NCI-H526 (cell line): Measurements from ENCODE around the gene FRG1.
"Not testable (repeated sequence)": the region's sequence is repeated elsewhere in the genome, so short reads cannot be mapped to it uniquely, and the experiment has no call there.

ENCODE experiments used
- DNase-seq, 2 experiments: peaks; one replicate each; lab custom pipeline; 2025; lab: John Stamatoyannopoulos, UW

The FRG1 gene

DNA sequence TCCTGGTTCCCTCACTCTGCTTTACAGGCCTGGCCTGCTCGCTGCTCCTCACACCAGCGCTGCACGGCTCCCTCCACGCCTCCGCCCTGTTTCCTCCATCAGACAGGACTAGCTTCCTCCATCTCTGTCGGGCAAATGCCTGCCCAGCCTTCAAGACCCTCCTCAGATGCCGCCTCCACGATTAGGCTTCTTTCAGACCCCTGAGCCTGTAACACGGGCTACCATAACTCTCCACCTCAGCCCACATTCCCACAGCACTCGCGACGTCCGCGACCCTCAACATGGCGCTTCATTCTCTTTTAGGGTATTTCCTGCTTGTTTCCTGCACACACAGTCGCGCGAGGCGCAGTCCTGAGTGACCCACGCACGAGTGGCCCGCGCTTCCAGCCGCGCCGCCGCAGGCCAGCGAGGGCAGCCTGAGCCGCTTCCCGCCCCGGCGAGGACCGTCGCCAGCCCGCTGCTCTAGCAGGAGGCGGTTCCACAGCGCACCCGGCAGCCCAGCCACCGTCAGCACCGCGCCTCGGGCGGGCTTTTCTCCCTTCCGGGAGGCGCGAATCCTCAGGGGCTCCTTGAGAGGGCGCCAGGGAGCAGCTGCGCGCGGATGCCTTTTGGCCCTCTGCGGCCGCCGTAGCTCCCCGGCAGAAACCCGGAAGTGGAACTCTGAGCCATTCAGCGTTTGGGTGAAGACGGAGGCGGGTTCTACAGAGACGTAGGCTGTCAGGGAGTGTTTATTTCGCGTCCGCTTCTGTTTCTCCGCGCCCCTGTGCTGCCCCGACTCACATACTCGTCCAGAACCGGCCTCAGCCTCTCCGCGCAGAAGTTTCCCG lies at the start of gene FRG1:
FRG1 (plus strand) TSS at position 695 of the 827 bp plus-strand sequence. CDS start 138 bp downstream, outside the sequence.
- DNase-seq: no peak

DNA sequence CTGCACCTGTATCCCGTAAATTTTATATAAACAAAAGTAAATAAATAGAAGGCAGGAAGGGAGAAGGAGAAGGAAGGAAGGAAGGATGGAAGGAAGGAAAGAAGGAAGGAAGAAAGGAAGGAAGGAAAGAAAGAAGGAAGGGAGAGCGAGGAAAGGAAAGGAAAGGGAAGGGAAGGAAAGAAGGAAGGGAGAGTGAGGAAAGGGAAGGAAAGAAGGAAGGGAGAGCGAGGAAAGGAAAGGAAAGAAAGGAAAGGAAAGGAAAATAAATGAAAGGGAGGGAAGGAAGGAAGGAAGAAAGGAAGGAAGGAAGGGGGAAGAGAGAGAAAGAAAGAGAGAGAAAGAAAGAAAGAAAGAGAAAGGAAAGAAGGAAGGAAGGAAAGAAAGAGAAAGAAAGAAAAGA lies 43.0 kb upstream of the FRG1 start:
- DNase-seq: no peak

DNA sequence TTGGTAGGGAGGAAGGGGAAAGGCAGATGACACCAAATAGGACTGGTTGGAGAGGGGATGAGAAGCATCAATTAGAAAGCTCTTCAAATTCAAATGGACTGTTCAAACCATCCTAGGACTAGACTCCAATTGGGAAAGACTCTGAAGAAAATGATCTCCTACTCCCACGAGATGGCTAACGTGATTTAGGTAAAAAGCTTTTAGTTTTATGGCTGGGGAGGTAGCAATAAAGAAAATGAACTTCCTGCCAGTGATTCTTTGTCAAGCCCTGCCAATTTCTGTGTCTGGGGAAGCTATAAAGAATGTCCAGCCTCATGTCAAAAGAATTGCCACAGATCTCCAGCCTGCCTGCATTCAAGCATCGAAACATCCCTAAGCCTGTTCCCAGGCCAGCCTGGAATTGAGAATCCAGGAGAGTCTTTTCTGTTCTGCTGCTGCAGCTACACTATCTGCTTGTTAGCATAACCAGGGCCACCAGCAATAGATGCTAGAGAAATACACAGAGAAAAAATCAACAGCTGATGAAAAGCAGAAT lies 41.1 kb upstream of the FRG1 start:
- not testable (repeated sequence) for DNase-seq

DNA sequence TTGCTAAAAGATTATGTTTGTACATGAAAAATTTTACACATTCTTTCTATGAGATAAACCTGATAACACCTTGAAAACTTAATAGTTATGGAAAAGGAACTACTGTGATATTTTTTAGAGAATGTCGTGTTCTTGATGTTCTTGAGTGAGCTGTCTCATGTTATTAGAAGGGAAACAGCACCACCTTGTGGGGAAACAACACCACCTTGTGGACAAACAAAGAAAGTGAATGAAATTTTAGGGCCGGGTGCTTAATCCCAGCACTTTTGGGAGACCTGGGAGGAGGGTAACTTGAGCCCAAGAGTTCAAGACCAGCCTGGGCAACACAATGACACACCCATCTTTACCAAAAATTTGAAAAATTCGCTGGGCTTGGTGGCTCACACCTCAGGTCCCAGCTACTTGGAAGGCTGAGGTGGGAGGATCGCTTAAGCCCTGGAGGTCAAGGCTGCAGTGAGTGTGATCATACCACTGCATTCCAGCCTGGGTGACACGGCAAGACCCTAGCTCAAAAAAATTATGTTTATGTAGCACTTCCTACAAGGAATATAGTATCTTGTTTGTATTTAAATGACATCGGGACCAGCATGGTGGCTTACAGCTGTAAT lies 36.1 kb upstream of the FRG1 start:
- DNase-seq: not testable (repeated sequence)

DNA sequence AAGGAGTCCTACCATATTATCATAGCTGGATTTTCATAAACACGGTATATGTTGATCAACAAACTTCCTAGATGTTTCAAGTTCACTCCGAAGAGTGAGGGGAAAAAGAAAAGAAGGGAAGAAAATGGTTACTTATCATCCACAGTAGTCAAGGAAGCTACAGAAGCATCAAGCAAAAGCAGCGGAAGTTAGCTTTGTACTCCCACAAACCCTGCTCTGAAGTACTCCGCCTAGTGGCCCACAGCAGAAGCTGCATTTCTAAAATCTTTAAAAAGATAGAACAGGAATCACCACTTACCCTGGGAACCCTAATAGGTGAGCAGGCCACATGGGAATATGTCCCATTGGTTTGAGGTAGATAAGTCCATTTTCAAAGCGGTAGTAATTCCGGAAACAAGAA lies 28.5 kb upstream of the FRG1 start:
- DNase-seq: no peak

DNA sequence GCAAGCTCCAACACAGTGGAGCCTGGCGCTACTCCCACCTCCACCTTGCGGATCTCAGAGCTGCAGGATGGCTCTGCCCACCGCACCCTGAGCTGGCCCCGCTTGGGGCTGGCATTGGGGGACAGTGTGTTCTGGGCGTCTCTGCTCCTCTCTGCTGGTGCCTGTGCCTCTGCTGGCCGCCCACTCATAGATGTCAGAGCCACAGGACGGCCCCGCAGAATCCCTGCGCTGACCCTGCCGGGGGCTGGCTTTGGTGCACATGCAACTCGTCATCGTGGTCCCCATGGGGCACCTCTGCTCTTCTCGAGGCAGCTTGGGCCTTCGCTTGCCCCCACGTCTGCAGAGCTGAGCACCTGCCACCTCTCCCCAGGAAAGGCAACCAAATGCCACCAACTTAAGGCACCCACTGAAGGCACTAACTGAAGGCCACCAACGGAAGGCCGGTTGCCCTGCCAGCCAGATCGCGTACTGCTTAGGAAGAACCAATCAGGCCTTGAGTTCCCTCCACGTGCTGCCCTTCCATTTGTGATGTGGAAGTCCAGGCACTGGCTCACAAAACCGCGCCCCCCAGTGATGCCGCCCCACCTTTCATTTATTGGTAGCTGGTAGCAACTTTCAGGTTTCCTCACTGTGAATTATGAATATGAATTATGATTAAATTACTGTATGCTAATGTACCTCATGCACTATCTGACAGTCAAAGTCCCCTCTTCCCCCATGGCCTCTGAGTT lies 23.3 kb upstream of the FRG1 start:
- DNase-seq: no peak

DNA sequence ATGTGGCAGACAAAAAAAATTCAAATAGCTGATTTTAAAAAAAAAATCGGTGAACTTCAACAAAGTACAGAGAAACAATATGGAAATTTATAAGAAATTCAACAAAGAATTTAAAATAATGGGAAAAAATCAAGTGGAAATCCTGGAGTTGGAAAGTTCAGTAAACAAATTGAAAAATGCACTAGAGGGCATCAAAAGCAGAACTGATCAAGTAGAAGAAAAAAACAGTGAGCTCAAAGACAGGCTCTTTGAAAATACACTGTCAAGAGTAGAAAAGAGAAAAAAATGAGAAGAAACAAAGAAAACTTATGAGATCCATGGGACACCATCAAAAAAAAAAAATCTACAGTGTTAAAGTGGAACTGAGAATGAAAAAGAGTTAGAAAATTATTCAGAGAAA lies 19.6 kb upstream of the FRG1 start:
- no peak for DNase-seq

DNA sequence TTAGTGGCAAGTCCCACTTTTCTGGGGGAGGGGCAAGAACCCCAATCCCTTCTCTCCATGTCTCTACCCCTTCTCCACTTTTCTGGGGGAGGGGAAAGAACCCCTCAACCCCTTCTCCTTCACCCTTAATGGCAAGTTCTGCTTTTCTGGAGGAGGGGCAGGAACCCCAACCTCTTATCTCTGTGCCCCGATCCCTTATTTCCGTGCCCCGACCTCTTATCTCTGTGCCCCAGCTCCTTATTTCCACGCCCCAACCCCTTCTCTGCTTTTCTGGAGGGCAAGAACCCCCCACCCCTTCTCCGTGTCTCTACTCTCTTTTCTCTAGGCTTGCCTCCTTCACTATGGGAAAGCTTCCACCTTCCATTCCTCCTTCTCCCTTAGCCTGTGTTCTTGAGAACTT lies 13.9 kb upstream of the FRG1 start:
- not testable (repeated sequence) for DNase-seq

DNA sequence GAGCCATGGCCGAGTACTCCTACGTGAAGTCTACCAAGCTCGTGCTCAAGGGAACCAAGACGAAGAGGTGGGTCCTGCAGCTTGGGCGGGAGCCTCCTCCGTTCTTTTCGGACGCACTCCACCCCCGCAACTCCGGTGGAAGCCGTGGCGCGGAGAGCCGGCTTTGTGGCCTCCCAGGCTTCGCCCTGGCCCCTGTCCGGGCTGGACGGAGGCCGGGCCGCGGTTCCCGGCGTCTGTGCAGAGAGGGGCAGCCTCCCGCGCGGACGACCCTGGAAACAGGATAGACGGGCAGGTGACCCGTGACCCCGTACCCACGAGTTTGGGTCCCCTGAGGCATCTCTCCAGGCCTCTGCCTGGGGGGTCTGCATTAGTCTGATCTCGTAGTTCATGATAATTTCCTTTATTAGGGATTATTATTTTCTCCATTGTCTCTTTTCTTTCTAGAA lies 356 bp downstream of the FRG1 start:
- DNase-seq: no peak

DNA sequence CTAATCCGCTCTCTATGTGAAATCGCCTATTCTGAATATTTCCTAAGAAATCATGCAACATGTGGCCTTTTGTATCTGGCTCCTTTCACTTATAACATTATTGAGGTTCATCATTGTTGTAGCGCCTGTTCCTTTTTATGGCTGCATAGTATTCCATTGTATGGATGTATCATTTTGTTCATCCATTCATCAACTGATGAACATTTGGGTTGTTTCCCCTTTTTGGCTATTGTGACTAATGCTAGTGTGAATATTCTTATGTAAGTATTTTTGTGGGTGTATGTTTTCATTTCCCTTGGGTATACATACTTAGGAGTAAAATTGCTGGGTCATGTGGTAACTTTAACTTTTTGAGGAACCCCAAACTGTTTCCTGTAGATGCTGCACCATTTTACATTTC lies 1.7 kb downstream of the FRG1 start:
- DNase-seq: not testable (repeated sequence)

DNA sequence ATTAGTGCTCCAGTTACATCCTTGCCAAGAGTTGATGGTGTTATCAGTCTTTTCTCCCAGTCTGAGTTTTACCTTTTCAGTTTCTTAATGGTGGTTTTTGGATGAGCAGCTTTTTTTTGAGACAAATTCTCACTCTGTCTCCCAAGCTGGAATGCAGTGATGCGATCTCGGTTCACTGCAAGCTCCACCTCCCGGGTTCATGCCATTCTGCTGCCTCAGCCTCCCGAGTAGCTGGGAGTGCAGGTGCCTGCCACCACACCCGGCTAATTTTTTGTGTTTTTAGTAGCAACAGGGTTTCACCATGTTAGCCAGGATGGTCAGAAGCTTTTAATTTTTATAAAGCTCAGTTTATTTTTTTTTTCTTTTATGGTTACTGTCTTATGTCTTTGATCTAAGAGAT lies 3.4 kb downstream of the FRG1 start:
- DNase-seq: not testable (repeated sequence)

DNA sequence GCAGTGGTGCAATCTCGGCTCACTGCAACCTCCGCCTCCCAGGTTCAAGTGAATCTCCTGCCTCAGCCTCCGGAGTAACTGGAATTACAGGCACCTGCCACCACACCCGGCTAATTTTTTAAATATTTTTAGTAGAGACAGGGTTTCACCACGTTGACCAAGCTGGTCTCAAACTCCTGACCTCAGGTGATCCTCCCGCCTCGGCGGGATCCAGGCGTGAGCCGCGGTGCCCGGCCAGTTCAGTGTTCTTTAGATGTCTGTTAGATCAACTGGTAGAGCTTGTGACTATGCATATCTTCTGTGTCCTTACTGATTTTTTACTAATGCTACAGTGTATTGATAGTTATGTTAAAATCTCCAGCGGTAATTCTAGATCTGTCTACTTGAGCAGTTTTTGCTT lies 6.2 kb downstream of the FRG1 start:
- not testable (repeated sequence) for DNase-seq

DNA sequence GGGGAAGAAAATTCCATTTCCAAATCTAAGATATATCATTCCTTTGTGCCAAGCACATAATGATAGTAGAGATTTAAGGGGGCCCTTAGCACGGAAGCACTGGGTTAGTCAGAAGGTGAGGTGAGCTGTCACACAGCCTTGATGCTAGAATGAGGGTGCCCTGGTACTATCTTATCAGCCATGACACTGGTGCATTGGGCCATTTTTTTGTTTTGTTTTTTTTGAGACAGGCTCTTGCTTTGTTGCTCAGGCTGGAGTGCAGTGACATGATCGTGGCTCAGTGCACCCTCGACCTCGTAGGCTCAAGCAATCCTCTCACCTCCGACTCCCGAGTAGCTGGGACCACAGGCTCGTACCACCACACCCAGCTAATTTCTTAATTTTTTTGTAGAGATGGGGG lies 7.8 kb downstream of the FRG1 start:
- DNase-seq: not testable (repeated sequence)

DNA sequence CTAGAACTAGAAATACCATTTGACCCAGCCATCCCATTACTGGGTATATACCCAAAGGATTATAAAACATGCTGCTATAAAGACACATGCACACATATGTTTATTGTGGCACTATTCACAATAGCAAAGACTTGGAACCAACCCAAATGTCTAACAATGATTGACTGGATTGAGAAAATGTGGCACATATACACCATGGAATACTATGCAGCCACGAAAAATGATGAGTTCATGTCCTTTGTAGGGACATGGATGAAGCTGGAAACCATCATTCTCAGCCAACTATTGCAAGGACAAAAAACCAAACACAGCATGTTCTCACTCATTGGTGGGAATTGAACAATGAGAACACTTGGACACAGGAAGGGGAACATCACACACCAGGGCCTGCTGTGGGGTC lies 28.6 kb downstream of the FRG1 start:
- DNase-seq: not testable (repeated sequence)

DNA sequence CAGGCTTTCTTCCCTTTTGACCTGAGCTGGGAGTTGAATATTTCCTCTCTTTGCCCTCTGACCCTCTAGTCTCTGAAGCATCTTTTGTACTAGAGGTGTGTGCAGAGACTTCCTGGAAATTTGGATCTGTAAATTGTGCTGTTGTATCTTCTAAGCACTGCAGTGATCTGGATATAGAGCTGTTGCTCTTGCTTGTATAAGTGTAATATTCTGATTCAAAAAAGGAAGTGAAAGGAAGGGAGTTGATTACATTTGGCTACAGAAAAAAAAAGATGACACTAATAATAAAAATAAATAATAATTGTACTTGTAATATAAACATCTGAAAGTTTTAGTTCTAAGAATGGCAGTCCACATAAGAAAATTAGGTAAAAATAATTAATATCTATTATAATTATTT lies 33.0 kb downstream of the FRG1 start:
- DNase-seq: no peak

DNA sequence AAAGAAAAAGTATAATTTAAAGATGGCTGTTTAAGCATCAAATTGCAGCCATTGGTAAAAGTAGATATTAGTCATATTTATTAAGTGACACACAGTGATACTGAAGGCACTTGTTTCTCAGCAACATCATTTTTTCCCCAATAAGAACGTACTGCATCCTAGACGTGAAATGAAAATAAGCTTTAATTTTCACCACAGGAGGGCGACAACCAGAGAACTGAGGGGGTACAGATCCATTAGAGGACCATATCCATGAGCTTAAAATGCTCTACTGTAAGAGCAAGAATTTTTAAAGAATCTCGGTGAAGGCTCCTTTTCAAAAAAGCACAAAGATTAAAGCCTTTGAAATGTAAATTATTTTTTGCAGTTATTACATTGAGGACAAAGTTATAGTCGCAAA lies 33.4 kb downstream of the FRG1 start:
- no peak for DNase-seq

DNA sequence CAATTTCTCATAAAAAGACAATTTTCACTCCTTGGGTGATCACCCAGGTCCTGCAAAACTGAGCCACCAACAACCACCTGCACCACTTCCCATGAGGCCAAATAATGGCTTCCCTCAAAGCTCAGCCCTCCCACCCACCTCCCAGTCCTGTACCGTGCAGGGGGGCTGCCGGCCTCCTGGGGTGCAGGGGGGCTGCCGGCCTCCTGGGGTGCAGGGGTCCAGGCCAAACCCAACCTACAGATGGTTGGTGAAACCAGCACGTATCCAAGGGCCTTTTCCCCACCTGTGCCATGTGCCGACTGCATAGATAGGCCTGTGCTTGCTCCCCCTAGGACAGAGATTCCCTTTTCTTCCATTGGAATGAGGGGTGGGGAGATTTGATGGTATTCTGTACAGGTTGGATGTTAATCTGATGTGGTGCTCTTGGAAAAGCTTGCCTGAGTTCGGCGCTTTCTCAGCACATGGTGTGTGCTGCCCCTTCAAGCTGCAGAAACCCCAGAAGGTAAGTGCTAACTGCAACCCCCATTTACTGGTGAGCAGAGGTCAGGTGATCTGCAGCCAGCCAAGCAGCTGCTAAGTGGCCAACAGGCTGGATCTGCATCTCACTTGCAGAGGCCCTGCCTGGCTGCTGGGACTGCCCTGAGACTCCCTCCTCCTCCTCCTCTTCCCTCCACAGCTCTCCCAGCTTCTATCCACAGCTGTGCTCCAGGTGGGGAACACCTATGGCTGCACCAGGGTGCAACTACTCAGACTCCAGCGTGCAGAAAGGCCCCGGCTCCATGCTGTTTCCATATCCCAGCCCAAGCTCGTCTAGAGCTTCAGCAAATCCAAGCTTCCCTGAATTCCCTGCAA lies 38.8 kb downstream of the FRG1 start:
- DNase-seq: no peak

DNA sequence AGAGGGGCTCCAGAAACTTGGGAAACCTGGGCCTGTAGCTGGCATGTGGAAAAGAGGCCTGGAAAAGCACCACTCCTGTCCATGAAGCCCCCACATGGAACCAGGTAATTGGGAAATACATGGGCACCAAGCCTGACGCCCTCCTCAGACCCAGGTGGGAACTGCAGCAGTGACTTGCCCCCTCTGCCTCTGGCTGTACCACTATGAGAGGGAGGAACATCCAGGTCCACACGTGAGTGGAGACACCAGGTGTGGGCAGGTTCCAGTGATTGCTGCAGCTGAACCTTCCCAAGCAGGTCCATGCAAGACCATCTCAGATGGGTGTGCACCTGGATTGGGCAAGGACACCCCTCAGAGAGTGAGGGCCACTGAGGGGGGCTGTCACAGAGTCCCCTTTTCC lies 39.6 kb downstream of the FRG1 start:
- DNase-seq: not testable (repeated sequence)

DNA sequence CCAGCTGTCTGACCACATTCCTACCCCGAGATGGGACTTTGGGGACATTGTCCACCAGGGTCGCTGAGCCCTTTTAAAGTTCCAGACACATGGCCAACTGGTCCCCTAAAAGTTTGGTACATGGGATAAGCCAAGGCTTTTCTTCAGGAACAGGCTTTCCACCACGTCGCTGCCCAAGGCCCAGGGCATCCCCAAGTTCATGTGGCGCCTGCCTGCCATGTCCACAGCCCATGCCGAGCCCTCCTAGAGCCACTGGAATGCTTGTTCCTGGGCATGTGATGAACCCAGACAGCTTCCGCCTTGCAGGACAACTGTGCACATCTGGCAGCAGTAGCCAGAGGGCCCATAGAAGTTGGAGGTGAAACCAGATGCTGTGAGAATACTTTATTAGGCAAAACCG lies 41.3 kb downstream of the FRG1 start:
- no peak for DNase-seq

DNA sequence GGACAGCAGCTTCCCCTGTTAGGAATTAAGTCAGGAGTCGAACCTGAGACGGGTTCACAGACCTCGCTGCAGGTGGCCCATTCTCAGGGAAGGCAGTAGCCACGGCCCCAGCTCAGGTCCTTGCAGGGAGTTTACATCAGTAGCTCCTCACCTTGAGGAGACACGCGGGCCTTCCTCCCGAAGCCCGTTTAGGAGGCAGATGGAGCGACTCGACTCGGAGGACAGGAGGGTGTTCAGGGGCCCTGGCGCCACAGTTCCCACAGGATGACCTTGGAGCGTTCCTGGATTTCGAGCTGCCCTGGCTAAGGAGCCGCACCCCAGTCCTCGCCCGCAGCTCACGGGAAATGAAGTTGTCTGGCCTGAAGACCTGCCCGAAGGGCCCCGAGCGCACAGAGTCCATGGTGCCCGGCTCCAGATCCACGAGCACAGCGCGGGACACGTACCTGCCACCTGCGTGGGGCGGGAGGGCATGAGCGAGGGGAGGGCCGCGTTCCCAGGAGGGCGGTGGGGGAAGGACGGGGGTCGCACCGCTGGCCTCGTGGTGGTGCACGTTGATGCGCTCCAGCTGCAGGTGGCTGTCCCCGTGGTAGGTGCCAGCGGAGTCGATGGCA lies 43.3 kb downstream of the FRG1 start:
- DNase-seq: not testable (repeated sequence)

DNA sequence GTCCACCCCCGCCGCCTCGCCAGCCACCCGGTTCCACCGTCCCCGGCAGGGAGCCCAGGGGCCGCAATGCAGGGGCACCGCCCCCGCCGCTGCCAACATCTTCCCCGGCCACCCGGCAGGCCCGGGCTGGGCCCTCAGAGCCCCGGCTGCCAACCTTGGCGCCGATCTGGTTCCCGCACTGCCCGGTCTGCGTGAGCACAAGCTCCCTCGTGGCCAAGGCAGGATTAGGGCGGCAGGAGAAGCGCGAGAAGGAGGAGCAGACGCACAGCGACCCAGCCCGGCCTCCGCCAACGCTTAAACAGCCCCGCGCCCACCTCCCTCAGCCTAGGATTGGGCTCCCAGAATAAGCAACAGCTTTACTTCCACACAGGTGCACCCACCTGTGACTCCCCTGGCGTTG lies 44.0 kb downstream of the FRG1 start:
- not testable (repeated sequence) for DNase-seq
